ENCODE results near the gene ST7L.

The ST7L gene

DNA sequence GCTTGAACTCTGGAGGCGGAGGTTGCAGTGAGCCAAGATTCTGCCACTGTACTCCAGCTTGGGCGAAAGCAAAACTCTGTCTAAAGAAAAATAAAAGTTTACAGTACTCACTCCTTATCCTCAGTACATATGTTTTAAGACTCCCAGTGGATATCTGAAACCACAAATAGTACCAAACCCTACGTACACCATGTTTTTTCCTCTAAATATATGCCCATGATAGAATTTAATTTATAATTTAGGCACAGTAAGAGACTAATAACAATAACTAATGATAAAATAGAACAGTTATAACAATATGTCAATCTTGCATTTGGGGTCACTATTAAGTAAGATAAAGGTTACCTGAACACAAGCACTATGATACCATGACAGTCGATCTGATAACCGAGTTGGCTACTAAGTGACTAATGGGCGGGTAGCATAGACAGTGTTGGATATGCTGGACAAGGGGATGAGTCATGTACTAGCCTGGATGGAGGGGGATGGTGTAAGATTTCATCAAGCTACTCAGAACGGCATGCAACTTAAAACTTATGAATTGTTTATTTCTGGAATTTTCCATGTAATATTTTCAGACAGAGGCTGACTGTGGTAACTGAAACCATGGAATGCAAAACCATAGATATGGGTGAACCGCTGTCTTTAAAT lies 43.7 kb downstream of the ST7L start:
- Histone ChIP-seq H3K4me1 (ENCODE audit: low read length) (no peaks in the 10 kb centered on the region), H3K27ac (ENCODE audit: low read length) (no peak overlapping the region), H4K20me1 (ENCODE audit: insufficient read depth, low read length) (no peaks in the 10 kb centered on the region), H3K36me3 (replicated peaks; ENCODE audit: low read depth, low read length) (no peaks in the 10 kb centered on the region), H3K4me2 (ENCODE audit: low read length) (no peak overlapping the region), H3K9me3 (ENCODE audit: insufficient read depth, low read length) (no peaks in the 10 kb centered on the region), H3K79me2 (ENCODE audit: low read length) (no peaks in the 10 kb centered on the region), H3K27me3 (ENCODE audit: low read depth, low read length) (no peaks in the 10 kb centered on the region), H2AFZ (ENCODE audit: low read depth, low read length) (no peak overlapping the region), H3K9ac (ENCODE audit: low read length) (no peak overlapping the region), H3K4me3 (ENCODE audit: low read length) (no peak overlapping the region)
- TF ChIP-seq, protein P1, sequence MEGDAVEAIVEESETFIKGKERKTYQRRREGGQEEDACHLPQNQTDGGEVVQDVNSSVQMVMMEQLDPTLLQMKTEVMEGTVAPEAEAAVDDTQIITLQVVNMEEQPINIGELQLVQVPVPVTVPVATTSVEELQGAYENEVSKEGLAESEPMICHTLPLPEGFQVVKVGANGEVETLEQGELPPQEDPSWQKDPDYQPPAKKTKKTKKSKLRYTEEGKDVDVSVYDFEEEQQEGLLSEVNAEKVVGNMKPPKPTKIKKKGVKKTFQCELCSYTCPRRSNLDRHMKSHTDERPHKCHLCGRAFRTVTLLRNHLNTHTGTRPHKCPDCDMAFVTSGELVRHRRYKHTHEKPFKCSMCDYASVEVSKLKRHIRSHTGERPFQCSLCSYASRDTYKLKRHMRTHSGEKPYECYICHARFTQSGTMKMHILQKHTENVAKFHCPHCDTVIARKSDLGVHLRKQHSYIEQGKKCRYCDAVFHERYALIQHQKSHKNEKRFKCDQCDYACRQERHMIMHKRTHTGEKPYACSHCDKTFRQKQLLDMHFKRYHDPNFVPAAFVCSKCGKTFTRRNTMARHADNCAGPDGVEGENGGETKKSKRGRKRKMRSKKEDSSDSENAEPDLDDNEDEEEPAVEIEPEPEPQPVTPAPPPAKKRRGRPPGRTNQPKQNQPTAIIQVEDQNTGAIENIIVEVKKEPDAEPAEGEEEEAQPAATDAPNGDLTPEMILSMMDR (IDR thresholded peaks at IDR 0.05; ENCODE audit: low read depth, low read length), result no peak
- TF ChIP-seq EZH2phosphoT487 (IDR thresholded peaks at IDR 0.05; ENCODE audit: low read depth), result no peak

DNA sequence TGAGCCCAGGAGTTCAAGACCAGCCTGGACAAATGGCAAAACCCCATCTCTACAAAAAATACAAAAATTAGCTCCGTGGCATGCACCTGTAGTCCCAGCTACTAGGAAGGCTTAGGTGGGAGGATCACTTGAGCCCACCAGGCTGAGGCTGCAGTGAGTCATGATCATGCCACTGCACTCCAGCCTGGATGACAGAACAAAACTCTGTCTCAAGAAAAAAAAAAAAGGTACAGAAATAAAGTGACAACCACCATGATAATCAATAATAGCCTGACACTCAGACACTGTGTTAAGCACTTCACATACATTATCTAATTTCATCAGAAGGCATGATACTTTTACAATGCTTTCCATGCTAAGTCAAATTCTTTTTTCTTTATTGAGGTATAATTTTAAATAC lies 53.1 kb downstream of the ST7L start:
- H3K27ac ChIP-seq (ENCODE audit: low read length), result no peak overlapping the region
- H4K20me1 ChIP-seq (ENCODE audit: insufficient read depth, low read length), result no peaks in the 10 kb centered on the region
- H3K36me3 ChIP-seq (replicated peaks; ENCODE audit: low read depth, low read length), result no peaks in the 10 kb centered on the region
- H3K9ac ChIP-seq (ENCODE audit: low read length), result no peak overlapping the region
- H3K27me3 ChIP-seq (ENCODE audit: low read depth, low read length), result no peaks in the 10 kb centered on the region
- H3K4me1 ChIP-seq (ENCODE audit: low read length), result no peaks in the 10 kb centered on the region
- H3K9me3 ChIP-seq (ENCODE audit: insufficient read depth, low read length), result no peaks in the 10 kb centered on the region
- H2AFZ ChIP-seq (ENCODE audit: low read depth, low read length), result no peak overlapping the region
- TF ChIP-seq, protein P1 (IDR thresholded peaks at IDR 0.05; ENCODE audit: low read depth, low read length), result no peak
- no peak for TF ChIP-seq EZH2phosphoT487 (IDR thresholded peaks at IDR 0.05; ENCODE audit: low read depth)
- H3K4me2 ChIP-seq (ENCODE audit: low read length), result no peak overlapping the region
- no peaks in the 10 kb centered on the region for H3K79me2 ChIP-seq (ENCODE audit: low read length)
- H3K4me3 ChIP-seq (ENCODE audit: low read length), result no peak overlapping the region

DNA sequence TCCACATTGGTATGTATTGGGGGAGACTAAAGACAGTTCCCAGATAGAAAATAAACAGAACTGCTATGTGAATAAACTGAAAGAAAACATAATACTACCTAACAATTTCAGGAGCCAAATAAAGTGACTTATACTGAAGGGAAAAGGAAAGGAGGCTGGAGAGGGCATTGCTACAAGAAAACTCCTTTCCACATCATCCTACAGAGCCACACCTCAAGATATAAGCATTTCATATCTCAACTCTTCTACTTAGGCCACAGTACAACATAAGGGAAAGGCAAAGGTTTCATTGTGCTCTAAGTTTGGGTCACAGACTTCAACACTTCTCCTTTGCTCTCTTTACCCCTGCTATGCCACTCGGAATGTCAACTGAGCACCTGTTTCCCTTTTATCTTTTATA lies 54.9 kb downstream of the ST7L start:
- no peaks in the 10 kb centered on the region for H3K79me2 ChIP-seq (ENCODE audit: low read length)
- no peak overlapping the region for H3K4me3 ChIP-seq (ENCODE audit: low read length)
- H3K4me1 ChIP-seq (ENCODE audit: low read length), result no peaks in the 10 kb centered on the region
- no peak overlapping the region for H3K4me2 ChIP-seq (ENCODE audit: low read length)
- H3K36me3 ChIP-seq (replicated peaks; ENCODE audit: low read depth, low read length), result no peaks in the 10 kb centered on the region
- H3K9ac ChIP-seq (ENCODE audit: low read length), result no peak overlapping the region
- no peaks in the 10 kb centered on the region for H3K27me3 ChIP-seq (ENCODE audit: low read depth, low read length)
- no peaks in the 10 kb centered on the region for H4K20me1 ChIP-seq (ENCODE audit: insufficient read depth, low read length)
- H2AFZ ChIP-seq (ENCODE audit: low read depth, low read length), result no peak overlapping the region
- no peak overlapping the region for H3K27ac ChIP-seq (ENCODE audit: low read length)
- TF ChIP-seq, protein P1 (IDR thresholded peaks at IDR 0.05; ENCODE audit: low read depth, low read length), result no peak
- TF ChIP-seq EZH2phosphoT487 (IDR thresholded peaks at IDR 0.05; ENCODE audit: low read depth), result no peak
- no peaks in the 10 kb centered on the region for H3K9me3 ChIP-seq (ENCODE audit: insufficient read depth, low read length)

DNA sequence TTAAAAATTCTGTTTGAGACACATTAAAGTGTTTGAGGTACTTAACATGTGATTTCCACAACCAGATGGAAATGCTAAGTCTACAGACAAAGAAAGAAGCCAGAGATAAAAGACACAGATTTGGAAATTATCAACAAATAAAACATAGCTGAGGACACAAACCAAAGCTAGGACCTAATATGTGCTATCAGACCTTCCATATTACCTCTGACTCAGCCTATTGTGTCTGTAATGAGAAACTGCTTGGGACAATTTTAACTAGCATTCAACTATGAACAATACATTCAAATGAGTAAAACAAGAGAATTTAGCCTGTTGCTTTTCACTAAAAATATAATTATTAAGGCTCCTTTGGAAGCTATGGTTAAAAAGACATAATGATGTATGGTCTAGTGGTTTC lies 55.6 kb downstream of the ST7L start:
- Histone ChIP-seq H3K36me3 (replicated peaks; ENCODE audit: low read depth, low read length) (no peaks in the 10 kb centered on the region), H3K27ac (ENCODE audit: low read length) (no peak overlapping the region), H4K20me1 (ENCODE audit: insufficient read depth, low read length) (no peaks in the 10 kb centered on the region), H3K4me2 (ENCODE audit: low read length) (no peak overlapping the region), H3K27me3 (ENCODE audit: low read depth, low read length) (no peaks in the 10 kb centered on the region), H3K79me2 (ENCODE audit: low read length) (no peaks in the 10 kb centered on the region), H3K9me3 (ENCODE audit: insufficient read depth, low read length) (no peaks in the 10 kb centered on the region), H3K4me1 (ENCODE audit: low read length) (no peaks in the 10 kb centered on the region), H3K4me3 (ENCODE audit: low read length) (no peak overlapping the region), H2AFZ (ENCODE audit: low read depth, low read length) (no peak overlapping the region), H3K9ac (ENCODE audit: low read length) (no peak overlapping the region)
- TF ChIP-seq, protein P1 (IDR thresholded peaks at IDR 0.05; ENCODE audit: low read depth, low read length), result no peak
- TF ChIP-seq EZH2phosphoT487 (IDR thresholded peaks at IDR 0.05; ENCODE audit: low read depth), result no peak
